ENCODE measurements around the gene PDGFRB. TPM values are rescaled to one million over a fixed set of nuclear protein-coding genes. Genes with fewer than 3 reads are reported as not detected.

Gene PDGFRB
- total and polyA plus RNA-seq, 9 of the 15 experiments (the other 6 are each of a cell fraction or from before 2014, with no cell fraction given): 0.01 to 1.5 (median 0.09) TPM; not detected in 3

- no peak for TF ChIP-seq PCBP2 (IDR thresholded peaks at IDR 0.05; ENCODE audit: low read depth, low read length, poor library complexity, severe bottlenecking)
- TF ChIP-seq PHF8 (IDR thresholded peaks at IDR 0.05; ENCODE audit: borderline replicate concordance, low read length): no peak
- TF ChIP-seq EHMT2 (IDR thresholded peaks at IDR 0.05): peak; percentile 85
- TF ChIP-seq CREB5 (CRISPR knock-in tag; IDR thresholded peaks at IDR 0.05): no peak
- TF ChIP-seq DPF2 (IDR thresholded peaks at IDR 0.05): peak; percentile 86
- TF ChIP-seq ZNF778 (CRISPR knock-in tag; IDR thresholded peaks at IDR 0.05): no peak
- TF ChIP-seq ETV5 (CRISPR knock-in tag; IDR thresholded peaks at IDR 0.05; ENCODE audit: low read depth): 0 out of 2 replicates have a peak, but pooled peaks have one; percentile 27
- TF ChIP-seq CREM (IDR thresholded peaks at IDR 0.05; ENCODE audit: low read depth): no peak
- no peak for TF ChIP-seq IRF9 (tag; IDR thresholded peaks at IDR 0.05)
- no peak for TF ChIP-seq ZNF696 (CRISPR knock-in tag; conservative IDR thresholded peaks at IDR 0.05)
- TF ChIP-seq SMARCC2 (IDR thresholded peaks at IDR 0.05; ENCODE audit: low read depth): 0 out of 2 replicates have a peak, but pooled peaks have one; percentile 58
- no peak for TF ChIP-seq BRCA1 (IDR thresholded peaks at IDR 0.05)
- no peak for TF ChIP-seq BRCA1 (CRISPR knock-in tag; IDR thresholded peaks at IDR 0.05)
- TF ChIP-seq RUNX1 (IDR thresholded peaks at IDR 0.05; ENCODE audit: low read depth): no peak
- no peak for TF ChIP-seq HMG20A (CRISPR knock-in tag; conservative IDR thresholded peaks at IDR 0.05)
- peak; percentile 85 for TF ChIP-seq PKNOX1 (IDR thresholded peaks at IDR 0.05)
- TF ChIP-seq JUN (IDR thresholded peaks at IDR 0.05; ENCODE audit: borderline replicate concordance, low read depth, low read length): peak; percentile 95
- TF ChIP-seq JUN (CRISPR knock-in tag; IDR thresholded peaks at IDR 0.05; ENCODE audit: borderline replicate concordance): no peak
- TF ChIP-seq FOS (IDR thresholded peaks at IDR 0.05; ENCODE audit: extremely low read depth, insufficient read length): peak; percentile 49
- no peak for TF ChIP-seq ZNF146 (CRISPR knock-in tag; IDR thresholded peaks at IDR 0.05; ENCODE audit: unreplicated experiment)
- no peak for TF ChIP-seq NUFIP1 (IDR thresholded peaks at IDR 0.05; ENCODE audit: partially characterized antibody)
- TF ChIP-seq, protein P1, sequence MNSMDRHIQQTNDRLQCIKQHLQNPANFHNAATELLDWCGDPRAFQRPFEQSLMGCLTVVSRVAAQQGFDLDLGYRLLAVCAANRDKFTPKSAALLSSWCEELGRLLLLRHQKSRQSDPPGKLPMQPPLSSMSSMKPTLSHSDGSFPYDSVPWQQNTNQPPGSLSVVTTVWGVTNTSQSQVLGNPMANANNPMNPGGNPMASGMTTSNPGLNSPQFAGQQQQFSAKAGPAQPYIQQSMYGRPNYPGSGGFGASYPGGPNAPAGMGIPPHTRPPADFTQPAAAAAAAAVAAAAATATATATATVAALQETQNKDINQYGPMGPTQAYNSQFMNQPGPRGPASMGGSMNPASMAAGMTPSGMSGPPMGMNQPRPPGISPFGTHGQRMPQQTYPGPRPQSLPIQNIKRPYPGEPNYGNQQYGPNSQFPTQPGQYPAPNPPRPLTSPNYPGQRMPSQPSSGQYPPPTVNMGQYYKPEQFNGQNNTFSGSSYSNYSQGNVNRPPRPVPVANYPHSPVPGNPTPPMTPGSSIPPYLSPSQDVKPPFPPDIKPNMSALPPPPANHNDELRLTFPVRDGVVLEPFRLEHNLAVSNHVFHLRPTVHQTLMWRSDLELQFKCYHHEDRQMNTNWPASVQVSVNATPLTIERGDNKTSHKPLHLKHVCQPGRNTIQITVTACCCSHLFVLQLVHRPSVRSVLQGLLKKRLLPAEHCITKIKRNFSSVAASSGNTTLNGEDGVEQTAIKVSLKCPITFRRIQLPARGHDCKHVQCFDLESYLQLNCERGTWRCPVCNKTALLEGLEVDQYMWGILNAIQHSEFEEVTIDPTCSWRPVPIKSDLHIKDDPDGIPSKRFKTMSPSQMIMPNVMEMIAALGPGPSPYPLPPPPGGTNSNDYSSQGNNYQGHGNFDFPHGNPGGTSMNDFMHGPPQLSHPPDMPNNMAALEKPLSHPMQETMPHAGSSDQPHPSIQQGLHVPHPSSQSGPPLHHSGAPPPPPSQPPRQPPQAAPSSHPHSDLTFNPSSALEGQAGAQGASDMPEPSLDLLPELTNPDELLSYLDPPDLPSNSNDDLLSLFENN (IDR thresholded peaks at IDR 0.05; ENCODE audit: low read depth in 2 of 2, low read length in 2 of 2): no peak
- no peak for TF ChIP-seq PYGO2 (tag; IDR thresholded peaks at IDR 0.05)
- no peak for TF ChIP-seq RB1 (IDR thresholded peaks at IDR 0.05; ENCODE audit: low read depth)
- 0 out of 2 replicates have a peak, but pooled peaks have one; percentile 24 for TF ChIP-seq L3MBTL2 (IDR thresholded peaks at IDR 0.05)
These were observed 12.7 kb downstream of the PDGFRB start (continued) for GRCh38 chr5:150142959-150143349.
